GM12878 (cell line): Measurements from ENCODE around the gene DDIT3. TPM values are rescaled to one million over a fixed set of nuclear protein-coding genes. Genes with fewer than 3 reads are reported as not detected.
"Not testable (repeated sequence)": the region's sequence is repeated elsewhere in the genome, so short reads cannot be mapped to it uniquely, and the experiment has no call there.

Source experiments
- ATAC-seq: fragments of 200-7000 bp; cut with Tn5 transposase; 3 replicates; pipeline ENCODE4 v1.9.1; 2020; ENCODE audit warnings: mild to moderate bottlenecking, moderate library complexity
- BruUV-seq: library from RNA; stranded (reverse); fragments of 400-500 nt; replicated peaks from 2 replicates; lab custom pipeline; 2021; lab: Mats Ljungman, UMichigan
- CTCF ChIA-PET: fragments of 300-600 bp; sonication (Branson Sonifier 250); formaldehyde crosslinking; extraction: SDS; loops from one replicate; lab custom pipeline; 2021; ENCODE audit warnings: inconsistent platforms; lab: Yijun Ruan, JAX
- POLR2A ChIA-PET: fragments of 350-600 bp; formaldehyde crosslinking; extraction: SDS; loops from one replicate; lab custom pipeline; 2021; ENCODE audit warnings: inconsistent platforms; lab: Charles Lee
- RAD21 ChIA-PET: fragments of 300-600 bp; sonication (Branson Sonifier 250); formaldehyde crosslinking; loops from one replicate; lab custom pipeline; 2023; ENCODE audit warnings: antibody characterized with exemption; ENCODE audit not compliant: unreplicated experiment; lab: Charles Lee
- SMC1A ChIA-PET: fragments of 300-600 bp; sonication (Branson Sonifier 250); formaldehyde crosslinking; loops from one replicate; lab custom pipeline; 2023; ENCODE audit not compliant: unreplicated experiment, uncharacterized antibody; lab: Charles Lee
- DNase-seq: peaks from one replicate; pipeline ENCODE4 v3.0.0-alpha.2; 2011; ENCODE audit warnings: low read depth, low spot score
- FAIRE-seq: peaks from 3 replicates; lab custom pipeline; 2011; peaks lifted over from hg19 to GRCh38; lab: Jason Lieb, UNC
- H2AFZ ChIP-seq: 2 replicates; pipeline ENCODE4 v1.6.0; 2011; ENCODE audit warnings: low read depth, low read length, control low read depth; ENCODE audit not compliant: control insufficient read depth
- H3K27ac ChIP-seq: 2 replicates; pipeline ENCODE4 v1.5.1; 2011; ENCODE audit warnings: control low read depth; ENCODE audit not compliant: control insufficient read depth, insufficient read depth
- H3K27me3 ChIP-seq, 2 experiments: replicated peaks in 1 of 2; 2 replicates each; pipeline versions ENCODE4 v1.6.0 to v1.6.1; 2011; ENCODE audit warnings: low read length in 1 of 2; ENCODE audit not compliant: control insufficient read depth in 2 of 2, insufficient read depth in 2 of 2
- H3K36me3 ChIP-seq, 2 experiments: 2 replicates each; pipeline ENCODE4 v1.5.1; 2011; ENCODE audit warnings: low read length in 1 of 2; ENCODE audit not compliant: control insufficient read depth in 2 of 2, insufficient read depth in 2 of 2
- H3K4me1 ChIP-seq: 2 replicates; pipeline ENCODE4 v1.6.1; 2011; ENCODE audit warnings: mild to moderate bottlenecking, low read length, moderate library complexity, mixed read lengths; ENCODE audit not compliant: control insufficient read depth, insufficient read depth
- H3K4me2 ChIP-seq: 2 replicates; pipeline ENCODE4 v1.6.0; 2011; ENCODE audit warnings: control low read depth; ENCODE audit not compliant: control insufficient read depth, insufficient read depth
- H3K4me3 ChIP-seq: fragments of 200-600 bp; sonication (generic); 2 replicates; pipeline ENCODE4 v1.5.1; 2016
- H3K79me2 ChIP-seq: 2 replicates; pipeline ENCODE4 v1.6.0; 2011; ENCODE audit warnings: low read length; ENCODE audit not compliant: control insufficient read depth, insufficient read depth
- H3K9ac ChIP-seq: 2 replicates; pipeline ENCODE4 v1.8.0; 2011; ENCODE audit warnings: low read length, control low read depth, mixed read lengths; ENCODE audit not compliant: control insufficient read depth, insufficient read depth
- H3K9me3 ChIP-seq: replicated peaks from 3 replicates; pipeline ENCODE4 v1.5.1; 2011; ENCODE audit warnings: mild to moderate bottlenecking, low read length; ENCODE audit not compliant: control insufficient read depth, insufficient read depth
- H4K20me1 ChIP-seq: 2 replicates; pipeline ENCODE4 v1.6.0; 2011; ENCODE audit not compliant: control insufficient read depth, insufficient read depth
- WGBS: methylation state at CpG from one replicate; pipeline ENCODE4 v1.1.6; 2016; ENCODE audit warnings: low lambda C conversion rate; ENCODE audit not compliant: insufficient replicate concordance, insufficient coverage; ENCODE audit errors: missing lambda C conversion rate; 5-methylcytosine and 5-hydroxymethylcytosine counted together
- in situ Hi-C: fragments of 300-500 bp; cut with MboI; formaldehyde crosslinking; loops from 9 replicates; pipeline ENCODE4 v1.14.3; 2018; ENCODE audit warnings: mixed read lengths
- intact Hi-C: fragments of 100-400 bp; cut with micrococcal nuclease; formaldehyde crosslinking; loops from one replicate; pipeline ENCODE4 v1.14.2; 2022; ENCODE audit not compliant: unreplicated experiment
- polyA plus RNA-seq, 11 experiments: library from polyadenylated mRNA; depleted of rRNA in 4 of 11; unstranded in 6 of 11; stranded (reverse) in 5 of 11; fragments of >200 nt; fragmentation: Nextera tagmentation in 4 of 11; fragmentation: Illumina TruSeq in 1 of 11; extraction: Ambion mirVana in 4 of 11; extraction: Trizol in 1 of 11; gene quantifications; 1 replicate in 1 of 11; 2 replicates in 10 of 11; pipeline versions ENCODE4 v1.2.1 to v1.2.3, GENCODE V29; 2011 to 2016; ENCODE audit warnings: inconsistent platforms in 2 of 11, missing spikeins in 2 of 11, low read depth in 1 of 11
- total RNA-seq, 4 experiments: library from RNA; depleted of rRNA in 3 of 4; stranded (reverse); fragments of >200 nt in 3 of 4; fragmentation: Illumina TruSeq in 1 of 4; extraction: Trizol in 1 of 4; gene quantifications; 2 replicates each; pipeline versions ENCODE4 v1.2.1 to v1.2.3, GENCODE V29; 2013 to 2021
- TF ChIP-seq, protein P1 (sequence below): fragments of 450-650 bp; IDR thresholded peaks from 2 replicates; pipeline ENCODE4 v1.6.1; 2017; ENCODE audit warnings: mild to moderate bottlenecking

Gene DDIT3
- total and polyA plus RNA-seq, 10 of the 15 experiments (the other 5 are each of a cell fraction or from before 2014, with no cell fraction given) = 9.2 to 28.9 (median 15.5) TPM

DNA sequence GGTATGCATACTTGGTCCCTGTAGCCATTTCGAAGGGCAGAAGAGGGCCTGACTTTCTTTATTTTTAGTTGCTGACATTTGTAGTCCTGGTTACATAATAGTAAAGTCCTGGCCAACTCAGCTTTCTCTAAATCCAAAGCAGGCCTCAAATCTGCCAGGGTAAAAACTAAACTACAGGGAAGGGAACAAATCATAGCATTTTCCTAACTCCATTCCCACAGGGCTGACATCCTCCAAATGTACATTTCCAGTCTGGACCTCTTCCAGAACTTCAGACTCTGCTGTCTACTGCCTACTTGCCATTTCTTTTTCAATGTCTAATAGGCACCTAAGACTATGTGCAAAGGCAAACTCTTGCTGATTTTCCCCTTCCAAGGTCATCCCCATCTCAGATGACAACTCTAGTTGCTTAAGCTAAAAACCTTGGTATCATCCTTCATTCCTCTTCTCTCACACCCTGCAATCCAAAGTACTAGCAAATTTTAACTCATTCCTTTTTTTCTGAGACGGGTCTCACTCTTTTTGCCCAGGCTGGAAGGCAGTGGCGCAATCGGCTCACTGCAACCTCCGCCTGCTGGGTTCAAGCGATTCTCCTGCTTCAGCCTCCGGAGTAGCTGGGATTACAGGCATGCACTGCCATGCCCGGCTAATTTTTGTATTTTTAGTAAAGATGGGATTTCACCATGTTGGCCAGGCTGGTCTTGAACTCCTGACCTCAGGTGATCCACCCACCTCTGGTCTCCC lies 2.0 kb downstream of the DDIT3 start (continued):
- TF ChIP-seq, protein P1, sequence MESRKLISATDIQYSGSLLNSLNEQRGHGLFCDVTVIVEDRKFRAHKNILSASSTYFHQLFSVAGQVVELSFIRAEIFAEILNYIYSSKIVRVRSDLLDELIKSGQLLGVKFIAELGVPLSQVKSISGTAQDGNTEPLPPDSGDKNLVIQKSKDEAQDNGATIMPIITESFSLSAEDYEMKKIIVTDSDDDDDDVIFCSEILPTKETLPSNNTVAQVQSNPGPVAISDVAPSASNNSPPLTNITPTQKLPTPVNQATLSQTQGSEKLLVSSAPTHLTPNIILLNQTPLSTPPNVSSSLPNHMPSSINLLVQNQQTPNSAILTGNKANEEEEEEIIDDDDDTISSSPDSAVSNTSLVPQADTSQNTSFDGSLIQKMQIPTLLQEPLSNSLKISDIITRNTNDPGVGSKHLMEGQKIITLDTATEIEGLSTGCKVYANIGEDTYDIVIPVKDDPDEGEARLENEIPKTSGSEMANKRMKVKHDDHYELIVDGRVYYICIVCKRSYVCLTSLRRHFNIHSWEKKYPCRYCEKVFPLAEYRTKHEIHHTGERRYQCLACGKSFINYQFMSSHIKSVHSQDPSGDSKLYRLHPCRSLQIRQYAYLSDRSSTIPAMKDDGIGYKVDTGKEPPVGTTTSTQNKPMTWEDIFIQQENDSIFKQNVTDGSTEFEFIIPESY = no peak

DNA sequence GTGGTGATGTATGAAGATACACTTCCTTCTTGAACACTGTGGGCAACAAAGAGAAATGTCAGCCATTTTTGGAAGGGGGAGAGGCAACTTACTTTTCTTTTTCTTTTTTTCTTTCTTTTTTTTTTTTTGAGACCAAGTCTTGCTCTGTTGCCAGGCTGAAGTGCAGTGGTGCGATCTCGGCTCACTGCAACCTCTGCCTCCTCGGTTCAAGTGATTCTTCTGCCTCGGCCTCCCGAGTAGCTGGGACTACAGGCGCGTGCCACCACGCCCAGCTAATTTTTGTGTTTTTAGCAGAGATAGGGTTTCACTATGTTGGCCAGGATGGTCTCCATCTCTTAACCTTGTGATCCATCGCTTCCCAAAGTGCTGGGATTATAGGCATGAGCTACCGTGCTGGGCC lies 2.6 kb downstream of the DDIT3 start:
- CTCF ChIA-PET = interaction anchor here (1.2 to 4.0 kb wide), 2 partner anchors 38 to 41 kb away, joined by 3 to 13 read pairs; partner anchors contain the start of gene ARHGAP9
- H3K27ac ChIP-seq, H2AFZ ChIP-seq, H3K4me2 ChIP-seq, H3K9ac ChIP-seq, ATAC-seq, intact Hi-C loops, BruUV-seq, H3K4me3 ChIP-seq, SMC1A ChIA-PET, H3K27me3 ChIP-seq, H3K9me3 ChIP-seq, POLR2A ChIA-PET, DNase-seq, FAIRE-seq, H4K20me1 ChIP-seq, in situ Hi-C loops: not testable (repeated sequence)
- Histone ChIP-seq H3K79me2 (peaks cover 27% of the 10 kb centered on the region), H3K36me3 (peaks cover 25 to 35% of the 10 kb centered on the region in 2 experiments), H3K4me1 (peaks cover 13% of the 10 kb centered on the region)
- RAD21 ChIA-PET = interaction anchor here (1.1 to 1.3 kb wide), 2 partner anchors 57 to 59 kb away, joined by 3 read pairs; no protein-coding TSS in a partner anchor
- 95% methylated on average over 8 of the region's 10 CpGs for whole genome bisulfite sequencing
